ENCODE results near the gene KLRD1. TPM values are rescaled to one million over a fixed set of nuclear protein-coding genes. Genes with fewer than 3 reads are reported as not detected.
A peak's percentile ranks its signal among the peaks of the same experiment; 100 is the strongest.
"Not testable (repeated sequence)": the region's sequence is repeated elsewhere in the genome, so short reads cannot be mapped to it uniquely, and the experiment has no call there.

The KLRD1 gene
- total RNA-seq, 1 donor, result 0.86 TPM

DNA sequence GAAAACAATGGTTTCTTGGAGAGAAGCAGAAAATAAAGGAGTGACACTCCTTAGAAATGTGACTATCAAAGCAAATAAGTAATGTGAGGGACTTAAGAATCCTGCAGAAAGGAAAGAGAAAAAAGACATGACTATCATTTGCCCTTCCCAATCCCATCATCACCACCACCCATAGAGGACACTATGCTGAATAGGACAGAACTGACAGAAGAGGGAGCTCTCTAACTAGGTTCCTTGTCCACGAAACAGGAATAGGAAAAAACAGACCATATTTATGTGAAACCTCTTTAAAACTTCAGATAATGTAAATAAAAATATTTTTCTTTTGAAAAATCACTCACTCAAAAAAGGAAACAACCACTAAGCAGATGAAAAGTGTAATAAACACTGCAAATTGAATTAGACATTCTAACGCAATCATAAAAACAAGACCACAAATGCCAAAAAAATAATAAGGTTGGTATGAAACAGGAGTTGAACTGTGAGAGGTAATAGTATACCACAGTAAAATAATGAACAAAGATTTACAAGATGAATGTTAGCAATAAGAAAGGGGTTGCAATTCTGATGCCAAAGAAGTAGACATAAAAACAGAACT is 24.1 kb downstream of the KLRD1 start:
- TF ChIP-seq, protein P1, sequence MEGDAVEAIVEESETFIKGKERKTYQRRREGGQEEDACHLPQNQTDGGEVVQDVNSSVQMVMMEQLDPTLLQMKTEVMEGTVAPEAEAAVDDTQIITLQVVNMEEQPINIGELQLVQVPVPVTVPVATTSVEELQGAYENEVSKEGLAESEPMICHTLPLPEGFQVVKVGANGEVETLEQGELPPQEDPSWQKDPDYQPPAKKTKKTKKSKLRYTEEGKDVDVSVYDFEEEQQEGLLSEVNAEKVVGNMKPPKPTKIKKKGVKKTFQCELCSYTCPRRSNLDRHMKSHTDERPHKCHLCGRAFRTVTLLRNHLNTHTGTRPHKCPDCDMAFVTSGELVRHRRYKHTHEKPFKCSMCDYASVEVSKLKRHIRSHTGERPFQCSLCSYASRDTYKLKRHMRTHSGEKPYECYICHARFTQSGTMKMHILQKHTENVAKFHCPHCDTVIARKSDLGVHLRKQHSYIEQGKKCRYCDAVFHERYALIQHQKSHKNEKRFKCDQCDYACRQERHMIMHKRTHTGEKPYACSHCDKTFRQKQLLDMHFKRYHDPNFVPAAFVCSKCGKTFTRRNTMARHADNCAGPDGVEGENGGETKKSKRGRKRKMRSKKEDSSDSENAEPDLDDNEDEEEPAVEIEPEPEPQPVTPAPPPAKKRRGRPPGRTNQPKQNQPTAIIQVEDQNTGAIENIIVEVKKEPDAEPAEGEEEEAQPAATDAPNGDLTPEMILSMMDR (IDR thresholded peaks at IDR 0.05; ENCODE audit: insufficient read depth, low read depth, low read length), result peak; percentile 87
- peak; percentile 73 for DNase-seq (ENCODE audit: low read depth)
- H3K4me3 ChIP-seq (ENCODE audit: low read depth, low read length), result no peak overlapping the region

GRCh38 chr12:10336196-10336595 is 28.5 kb downstream of the KLRD1 start:
- not testable (repeated sequence) for DNase-seq (ENCODE audit: low read depth); H3K4me3 ChIP-seq (ENCODE audit: low read depth, low read length)

DNA sequence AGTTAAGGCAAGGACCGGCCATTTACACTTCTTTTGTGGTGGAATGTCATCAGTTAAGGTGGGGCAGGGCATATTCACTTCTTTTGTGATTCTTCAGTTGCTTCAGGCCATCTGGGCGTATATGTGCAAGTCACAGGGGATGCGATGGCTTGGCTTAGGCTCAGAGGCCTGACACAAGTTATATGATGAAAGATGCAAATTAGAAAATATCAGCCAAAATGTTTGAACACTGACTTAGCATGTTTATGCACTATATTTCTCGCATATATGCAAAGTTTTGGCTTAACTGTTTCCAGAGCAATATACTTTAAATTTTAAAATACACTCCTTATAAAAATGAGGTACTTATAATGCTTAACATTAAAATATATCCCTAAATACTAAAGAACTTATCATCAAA is 30.8 kb downstream of the KLRD1 start:
- DNase-seq (ENCODE audit: low read depth); H3K4me3 ChIP-seq (ENCODE audit: low read depth, low read length): not testable (repeated sequence)

DNA sequence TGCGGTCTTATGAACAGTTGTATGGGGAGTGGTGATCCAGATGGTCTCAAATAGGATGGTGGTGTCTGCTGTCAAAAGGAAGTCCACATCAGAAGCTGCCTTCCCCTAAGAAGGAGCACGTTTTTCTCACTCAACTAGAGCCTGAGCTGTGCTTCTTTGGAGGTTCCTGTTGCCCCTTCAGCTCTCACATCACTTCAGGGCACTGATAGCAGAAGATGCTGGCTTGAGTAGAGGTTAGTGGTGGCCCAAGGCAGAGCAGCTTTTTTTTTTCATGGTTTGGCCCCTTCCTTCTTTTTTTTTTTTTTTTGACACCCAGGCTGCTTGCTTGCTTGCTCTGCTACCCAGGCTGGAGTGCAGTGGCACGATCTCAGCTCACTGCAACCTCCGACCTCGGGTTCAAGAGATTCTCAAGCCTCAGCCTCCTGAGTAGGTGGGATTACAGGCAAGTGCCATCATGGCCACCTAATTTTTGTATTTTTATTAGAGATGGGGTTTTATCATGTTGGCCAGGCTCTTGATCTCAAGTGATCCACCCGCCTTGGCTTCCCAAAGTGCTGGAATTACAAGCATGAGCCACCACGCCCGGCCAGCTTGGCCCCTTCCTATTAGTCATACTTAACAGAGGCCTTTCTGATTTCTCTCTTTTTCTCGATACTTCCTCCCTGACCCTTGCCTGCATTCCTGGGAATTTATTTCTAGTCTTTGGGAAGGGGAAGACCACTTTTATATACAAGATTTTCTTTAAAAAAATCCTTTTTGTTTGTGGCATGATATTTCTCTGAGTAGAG is 31.6 kb downstream of the KLRD1 start:
- no peak overlapping the region for H3K4me3 ChIP-seq (ENCODE audit: low read depth, low read length)
- no peak for DNase-seq (ENCODE audit: low read depth)
- TF ChIP-seq, protein P1 (IDR thresholded peaks at IDR 0.05; ENCODE audit: insufficient read depth, low read depth, low read length), result no peak

DNA sequence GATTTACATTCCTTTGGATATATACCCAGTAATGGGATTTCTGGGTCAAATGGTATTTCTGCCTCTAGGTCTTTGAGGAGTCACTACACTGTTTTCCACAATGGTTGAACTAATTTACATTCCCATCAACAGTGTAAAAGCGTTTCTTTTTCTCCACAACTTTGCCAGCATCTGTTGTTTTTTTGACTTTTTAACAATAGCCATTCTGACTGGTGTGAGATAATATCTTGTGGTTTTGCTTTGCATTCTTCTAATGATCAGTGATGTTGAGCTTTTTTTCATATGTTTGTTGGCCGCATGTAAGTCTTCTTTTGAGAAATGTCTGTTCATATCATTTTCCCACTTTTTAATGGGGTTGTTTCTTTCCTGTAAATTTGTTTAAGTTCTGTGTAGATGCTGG is 33.3 kb downstream of the KLRD1 start:
- not testable (repeated sequence) for DNase-seq (ENCODE audit: low read depth); H3K4me3 ChIP-seq (ENCODE audit: low read depth, low read length)

DNA sequence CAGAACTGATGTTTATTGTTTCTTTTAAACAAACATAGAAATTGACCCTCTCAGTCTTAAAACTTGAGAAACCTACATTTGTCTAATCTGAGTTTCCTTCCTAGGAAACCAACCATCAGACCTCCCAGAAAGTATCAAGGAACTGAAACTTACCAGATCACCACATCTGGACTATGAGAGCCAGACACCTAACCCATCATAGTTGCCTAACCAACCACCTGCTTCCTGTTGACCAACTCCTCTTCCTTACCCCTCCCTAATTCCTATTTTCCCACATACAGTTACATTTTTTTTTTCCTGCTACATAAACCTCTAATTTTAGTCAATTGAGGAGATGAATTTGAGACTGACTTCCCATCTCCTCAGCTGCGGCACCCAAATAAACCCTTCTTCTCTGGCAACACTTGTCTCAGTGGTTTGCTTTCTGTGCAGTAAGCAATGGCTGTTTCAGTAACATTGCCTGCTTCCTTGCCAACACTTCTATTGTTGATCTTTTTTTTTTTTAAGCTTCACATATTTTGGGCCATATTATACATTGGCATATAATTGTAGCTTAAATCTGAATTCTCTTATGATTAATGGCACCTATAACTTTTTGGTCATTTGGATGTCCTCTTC is 34.3 kb downstream of the KLRD1 start:
- peak; percentile 64 for DNase-seq (ENCODE audit: low read depth)
- H3K4me3 ChIP-seq (ENCODE audit: low read depth, low read length), result no peak overlapping the region
- TF ChIP-seq, protein P1 (IDR thresholded peaks at IDR 0.05; ENCODE audit: insufficient read depth, low read depth, low read length), result no peak

- not testable (repeated sequence) for DNase-seq (ENCODE audit: low read depth); H3K4me3 ChIP-seq (ENCODE audit: low read depth, low read length)
These were observed 43.8 kb downstream of the KLRD1 start for GRCh38 chr12:10351457-10351856.

GRCh38 chr12:10354071-10354470 is 46.4 kb downstream of the KLRD1 start:
- TF ChIP-seq, protein P1 (IDR thresholded peaks at IDR 0.05; ENCODE audit: insufficient read depth, low read depth, low read length), result no peak
- no peak overlapping the region for H3K4me3 ChIP-seq (ENCODE audit: low read depth, low read length)
- no peak for DNase-seq (ENCODE audit: low read depth)

DNA sequence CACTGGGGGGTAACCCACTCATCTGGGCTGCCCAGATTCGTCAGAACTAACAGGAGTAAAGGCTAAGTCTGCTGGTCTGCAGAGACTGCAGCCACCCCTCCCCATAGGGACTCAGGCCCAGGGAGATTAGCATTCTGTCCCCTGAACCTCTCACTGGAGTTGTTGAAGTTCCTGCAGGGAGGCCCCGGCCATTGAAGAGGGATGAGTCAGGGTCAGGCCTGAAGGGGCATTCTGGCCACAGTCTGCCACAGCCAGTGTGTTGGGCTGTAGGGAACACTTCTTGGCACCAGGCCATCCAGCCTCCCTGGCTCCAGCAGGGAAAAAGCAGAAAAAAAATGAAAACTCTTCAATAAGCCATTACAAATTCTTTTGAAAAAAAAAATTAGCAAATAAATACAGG is 46.8 kb downstream of the KLRD1 start:
- H3K4me3 ChIP-seq (ENCODE audit: low read depth, low read length), result no peak overlapping the region
- TF ChIP-seq, protein P1 (IDR thresholded peaks at IDR 0.05; ENCODE audit: insufficient read depth, low read depth, low read length), result no peak
- DNase-seq (ENCODE audit: low read depth), result peak; percentile 37
